Measurements from ENCODE around the gene MMP17. TPM values are rescaled to one million over a fixed set of nuclear protein-coding genes. Genes with fewer than 3 reads are reported as not detected.

Gene MMP17
- total and polyA plus RNA-seq, 2 of the 4 experiments (the other 2 are of a cell fraction) = 1.4 to 11.8 TPM

GRCh38 chr12:131895640-131896079 lies 67.5 kb downstream of the MMP17 start:
- Histone ChIP-seq H3K27me3 (ENCODE audit: control insufficient read depth, insufficient read depth, low read length) (no peaks in the 10 kb centered on the region; the same call in 1 of the 2 replicates), H4K5ac (ENCODE audit: low read depth, low read length) (no peak overlapping the region), H2BK120ac (ENCODE audit: low read depth, low read length) (no peak overlapping the region), H3K9ac (ENCODE audit: low read depth, low read length) (peak overlapping the region; percentile 67), H3K18ac (ENCODE audit: low read depth, low read length) (no peak overlapping the region), H2BK20ac (ENCODE audit: low read depth, low read length) (no peak overlapping the region), H2AFZ (replicated peaks; ENCODE audit: low read length, poor library complexity) (peak overlapping the region; percentile 88), H2BK15ac (ENCODE audit: low read depth, low read length) (no peak overlapping the region), H3K4me1 (ENCODE audit: control insufficient read depth, insufficient read depth, low read length) (peaks cover 10% of the 10 kb centered on the region), H3K4me3 (ENCODE audit: insufficient read depth, low read depth, low read length) (peak overlapping the region; percentile 59), H4K8ac (ENCODE audit: low read depth in 2 of 2, low read length in 2 of 2) (no peak overlapping the region), H3K9me1 (ENCODE audit: insufficient read depth, low read length) (peaks cover 9% of the 10 kb centered on the region; the same call in 1 of the 2 replicates), H3K27ac (ENCODE audit: insufficient read depth, low read length) (peak overlapping the region; percentile 27), H3K56ac (ENCODE audit: extremely low read depth, insufficient read depth, low read length) (peak overlapping the region; percentile 28; the same call in 1 of the 2 replicates), H2AK9ac (replicated peaks; ENCODE audit: low read depth, low read length, poor library complexity) (peak overlapping the region; percentile 52), H3K79me1 (ENCODE audit: low read depth in 1 of 2, low read length in 2 of 2) (peaks cover 7 to 45% of the 10 kb centered on the region in 2 experiments), H2BK5ac (ENCODE audit: low read depth, low read length, poor library complexity, severe bottlenecking) (peak overlapping the region; percentile 6), H3K4ac (ENCODE audit: low read depth, low read length) (peak overlapping the region; percentile 38), H3K9me3 (ENCODE audit: control insufficient read depth, insufficient read depth, low read length) (no peaks in the 10 kb centered on the region), H3K14ac (replicated peaks; ENCODE audit: low read depth, low read length) (peak overlapping the region; percentile 62), H4K20me1 (ENCODE audit: insufficient read depth, low read length) (peaks cover 25% of the 10 kb centered on the region), H3K36me3 (ENCODE audit: control insufficient read depth, insufficient read depth, low read length) (peaks cover 18% of the 10 kb centered on the region; the same call in 1 of the 2 replicates), H4K91ac (ENCODE audit: insufficient read depth, low read depth, low read length) (no peak overlapping the region), H3K23ac (ENCODE audit: low read depth, low read length) (peak overlapping the region; percentile 65), H3K4me2 (ENCODE audit: low read depth, low read length) (peak overlapping the region; percentile 98), H2AK5ac (ENCODE audit: low read depth, low read length) (0 out of 2 replicates have a peak overlapping the region, but pooled peaks have one; percentile 25)
- intact Hi-C loops (cut with micrococcal nuclease) (loop anchor here (2.0 to 5.0 kb wide), 2 partner anchors 33 to 63 kb away; partner anchors contain the start of gene PUS1), in situ Hi-C loops (cut with MboI; ENCODE audit: low sequenced_read_pairs) (no loop called here), dilution Hi-C loops (cut with HindIII; ENCODE audit: low sequenced_read_pairs, unreplicated experiment) (no loop called here)
- ATAC-seq (ENCODE audit: low read depth) (no peak), DNase-seq (no peak)
- BruUV-seq (replicated peaks) = no TSS peak
- no peak for TF ChIP-seq RAD21 (IDR thresholded peaks at IDR 0.05; ENCODE audit: low read length)
- TF ChIP-seq CHD1 (IDR thresholded peaks at IDR 0.05; ENCODE audit: low read depth, low read length) = no peak
- TF ChIP-seq NFE2L2 (IDR thresholded peaks at IDR 0.05; ENCODE audit: low read depth, low read length) = no peak
- no peak for TF ChIP-seq POLR2A (IDR thresholded peaks at IDR 0.05; ENCODE audit: low read depth, low read length)
- no peak for TF ChIP-seq MAFK (IDR thresholded peaks at IDR 0.05; ENCODE audit: low read depth, low read length)
- no peak for TF ChIP-seq RCOR1 (IDR thresholded peaks at IDR 0.05; ENCODE audit: insufficient replicate concordance, low read length)
- POLR2A ChIA-PET (ENCODE audit: unreplicated experiment) = no interaction called here
- CTCF ChIA-PET = no interaction called here
- WGBS, 2 experiments (ENCODE audit: extremely low coverage in 2 of 2, insufficient read length in 1 of 2) = 6% methylated on average over 5 of the region's 12 CpGs; no CpG with 5 or more reads in 1 of the 2 experiments
